OCI-LY7 (cell line): ENCODE results near the gene VOPP1. TPM values are rescaled to one million over a fixed set of nuclear protein-coding genes. Genes with fewer than 3 reads are reported as not detected.

Experiments
- BruUV-seq: library from RNA; stranded (reverse); fragments of 400-500 nt; replicated peaks from 2 replicates; lab custom pipeline; 2021; lab: Mats Ljungman, UMichigan
- CTCF ChIA-PET: fragments of 300-600 bp; sonication (Branson Sonifier 250); formaldehyde crosslinking; loops from one replicate; lab custom pipeline; 2022; ENCODE audit warnings: antibody characterized with exemption; ENCODE audit not compliant: unreplicated experiment; lab: Charles Lee
- POLR2A ChIA-PET: fragments of 300-600 bp; sonication (Branson Sonifier 250); formaldehyde crosslinking; loops from one replicate; lab custom pipeline; 2022; ENCODE audit warnings: antibody characterized with exemption; lab: Charles Lee
- DNase-seq: peaks from one replicate; pipeline ENCODE4 v3.0.0-alpha.2; 2015; ENCODE audit warnings: low spot score
- H2AFZ ChIP-seq: fragments of 200-600 bp; sonication (generic), shearing (Covaris generic); 2 replicates; pipeline ENCODE4 v1.6.1; 2014; ENCODE audit warnings: mild to moderate bottlenecking, antibody characterized with exemption, low read length, moderate library complexity
- H3K27ac ChIP-seq: fragments of 200-600 bp; sonication (generic); 2 replicates; pipeline ENCODE4 v1.5.1; 2014; ENCODE audit warnings: mixed run types, low read depth, mild to moderate bottlenecking, moderate library complexity, low read length, inconsistent platforms; ENCODE audit not compliant: poor library complexity, severe bottlenecking
- H3K36me3 ChIP-seq: fragments of 200-600 bp; sonication (generic); 2 replicates; pipeline ENCODE4 v1.6.1; 2014; ENCODE audit warnings: mild to moderate bottlenecking, antibody characterized with exemption, low read length, moderate library complexity, mixed read lengths; ENCODE audit not compliant: insufficient read depth
- H3K4me1 ChIP-seq: fragments of 200-600 bp; sonication (generic); 2 replicates; pipeline ENCODE4 v1.5.1; 2014; ENCODE audit warnings: mild to moderate bottlenecking, low read length; ENCODE audit not compliant: insufficient read depth, poor library complexity, severe bottlenecking
- H3K4me2 ChIP-seq: fragments of 200-600 bp; sonication (generic); 2 replicates; pipeline ENCODE4 v1.6.1; 2014; ENCODE audit warnings: mild to moderate bottlenecking, low read length
- H3K4me3 ChIP-seq: fragments of 200-600 bp; sonication (generic); 2 replicates; pipeline ENCODE4 v1.5.1; 2014; ENCODE audit warnings: mild to moderate bottlenecking, low read depth, low read length; ENCODE audit not compliant: poor library complexity, severe bottlenecking
- H3K79me2 ChIP-seq: fragments of 200-600 bp; sonication (generic); 2 replicates; pipeline ENCODE4 v1.6.1; 2016; ENCODE audit warnings: low read depth, mild to moderate bottlenecking, low read length, moderate library complexity, mixed read lengths; ENCODE audit not compliant: insufficient read depth
- H3K9me2 ChIP-seq: fragments of 200-600 bp; sonication (generic); 2 replicates; pipeline ENCODE4 v1.6.1; 2016; ENCODE audit warnings: mild to moderate bottlenecking, low read length, mixed read lengths; ENCODE audit not compliant: insufficient read depth
- H3K9me3 ChIP-seq: fragments of 200-600 bp; sonication (generic); 2 replicates; pipeline ENCODE4 v1.6.1; 2014; ENCODE audit warnings: mild to moderate bottlenecking, mixed run types, low read length, mixed read lengths
- H4K20me1 ChIP-seq: fragments of 200-600 bp; sonication (generic); 2 replicates; pipeline ENCODE4 v1.6.1; 2014; ENCODE audit warnings: mild to moderate bottlenecking, antibody characterized with exemption, low read length, moderate library complexity, mixed read lengths; ENCODE audit not compliant: insufficient read depth
- CTCF ChIP-seq: fragments of 200-600 bp; sonication (generic); conservative IDR thresholded peaks from 2 replicates; pipeline ENCODE4 v1.5.1; 2014; ENCODE audit warnings: mild to moderate bottlenecking, antibody characterized with exemption, low read length, moderate library complexity, mixed read lengths
- EZH2phosphoT487 ChIP-seq: fragments of 200-600 bp; sonication (generic); IDR thresholded peaks from 2 replicates; pipeline ENCODE4 v1.6.1; 2018; ENCODE audit warnings: low read depth, borderline replicate concordance, mild to moderate bottlenecking, mixed run types, antibody characterized with exemption, low read length, moderate library complexity, mixed read lengths
- intact Hi-C: fragments of 100-400 bp; cut with micrococcal nuclease; formaldehyde crosslinking; loops from one replicate; pipeline ENCODE4 v1.10.0; 2022; ENCODE audit not compliant: unreplicated experiment
- total RNA-seq, 2 experiments: library from RNA; depleted of rRNA in 1 of 2; stranded (reverse); fragments of >200 nt in 1 of 2; shearing (Covaris generic) in 1 of 2; gene quantifications; 2 replicates each; pipeline ENCODE4 v1.2.3, GENCODE V29; 2014 to 2022

Gene VOPP1
- total RNA-seq, 2 experiments from 2014 or later, result 68.8 to 72.1 TPM

- no peaks in the 10 kb centered on the region for H3K79me2 ChIP-seq
Measured at GRCh38 chr7:55488216-55488615, 84.1 kb downstream of the VOPP1 start.

GRCh38 chr7:55486991-55487390, 85.3 kb downstream of the VOPP1 start:
- intact Hi-C loops, result no loop called here
- no peak for DNase-seq
- Histone ChIP-seq H3K9me2 (no peaks in the 10 kb centered on the region), H3K4me2 (no peak overlapping the region), H3K36me3 (peaks cover 90% of the 10 kb centered on the region), H3K4me1 (no peaks in the 10 kb centered on the region), H3K4me3 (no peak overlapping the region), H2AFZ (no peak overlapping the region), H3K79me2 (no peaks in the 10 kb centered on the region), H3K9me3 (no peaks in the 10 kb centered on the region), H4K20me1 (no peaks in the 10 kb centered on the region), H3K27ac (no peak overlapping the region)
- BruUV-seq, result no TSS peak
- no peak for TF ChIP-seq EZH2phosphoT487
- TF ChIP-seq CTCF, result no peak
- ChIA-PET CTCF (no interaction called here), POLR2A (no interaction called here)

More at GRCh38 chr7:55488216-55488615, 84.1 kb downstream of the VOPP1 start:
- H2AFZ ChIP-seq, result no peak overlapping the region
- no peaks in the 10 kb centered on the region for H3K9me3 ChIP-seq
- H3K4me2 ChIP-seq, result no peak overlapping the region
- no peaks in the 10 kb centered on the region for H3K4me1 ChIP-seq
- H4K20me1 ChIP-seq, result no peaks in the 10 kb centered on the region
- H3K4me3 ChIP-seq, result no peak overlapping the region
- intact Hi-C loops, result no loop called here
- peaks cover 93% of the 10 kb centered on the region for H3K36me3 ChIP-seq
- BruUV-seq, result no TSS peak
- H3K9me2 ChIP-seq, result no peaks in the 10 kb centered on the region
- ChIA-PET POLR2A (no interaction called here), CTCF (no interaction called here)
- no peak overlapping the region for H3K27ac ChIP-seq
- DNase-seq, result no peak
- no peak for TF ChIP-seq CTCF
- TF ChIP-seq EZH2phosphoT487, result no peak

- Histone ChIP-seq H3K36me3 (peaks cover 86% of the 10 kb centered on the region), H3K79me2 (no peaks in the 10 kb centered on the region), H3K4me2 (no peak overlapping the region), H3K4me1 (no peaks in the 10 kb centered on the region), H3K9me3 (no peaks in the 10 kb centered on the region), H4K20me1 (no peaks in the 10 kb centered on the region), H2AFZ (no peak overlapping the region), H3K27ac (no peak overlapping the region), H3K4me3 (no peak overlapping the region), H3K9me2 (no peaks in the 10 kb centered on the region)
- no peak for TF ChIP-seq CTCF
- no peak for TF ChIP-seq EZH2phosphoT487
- ChIA-PET CTCF (interaction anchor here (0.6 kb wide), 1 partner anchor 28 kb away, joined by 3 read pairs; no protein-coding TSS in a partner anchor), POLR2A (no interaction called here)
- intact Hi-C loops, result no loop called here
- no TSS peak for BruUV-seq
- DNase-seq, result no peak
Measured at GRCh38 chr7:55486192-55486590, 86.1 kb downstream of the VOPP1 start.
